Measurements from ENCODE around the gene JAK1.

The JAK1 gene

DNA sequence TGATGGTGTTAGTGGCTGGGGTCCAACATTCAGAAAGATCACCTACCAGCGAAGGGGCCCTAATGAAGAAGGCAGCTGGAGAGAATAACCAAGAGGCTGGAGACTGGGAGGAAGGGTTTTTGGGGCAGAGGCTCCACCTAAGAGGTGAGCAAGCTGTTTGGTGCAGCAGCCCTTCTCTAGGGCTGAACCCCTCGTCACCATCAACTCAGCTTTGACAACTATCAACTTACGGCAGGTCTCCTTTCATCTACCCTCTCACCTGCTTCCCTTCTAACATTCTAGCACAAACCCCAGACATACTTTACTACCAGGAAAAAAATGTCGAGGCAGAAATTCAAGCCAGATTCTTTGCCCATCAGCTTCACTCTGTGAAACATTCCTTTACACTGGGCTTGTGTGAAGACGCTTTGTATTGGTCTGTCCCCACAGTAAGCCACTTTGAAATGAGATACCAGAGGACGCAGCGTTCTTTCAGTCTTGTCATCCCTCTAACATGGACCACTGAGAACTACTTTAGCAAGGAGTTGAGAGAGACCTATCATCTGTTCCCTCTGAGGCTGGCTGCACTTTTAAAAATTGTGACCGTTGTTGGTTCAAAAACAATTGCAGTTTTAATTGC is 136.8 kb downstream of the JAK1 start:
- Histone ChIP-seq H3K4ac (ENCODE audit: low read depth in 1 of 2, low read length in 2 of 2) (no peak overlapping the region), H2AK5ac (ENCODE audit: low read length, severe bottlenecking) (no peak overlapping the region), H2BK120ac (ENCODE audit: low read depth, low read length) (no peak overlapping the region), H3K79me1 (replicated peaks; ENCODE audit: low read length, poor library complexity, severe bottlenecking) (no peaks in the 10 kb centered on the region), H2BK15ac (ENCODE audit: low read depth, poor library complexity, severe bottlenecking) (no peak overlapping the region), H3K27me3 (ENCODE audit: control insufficient read depth in 1 of 2, insufficient read depth in 1 of 2, low read length in 2 of 2) (no peaks in the 10 kb centered on the region), H3K14ac (ENCODE audit: low read length in 2 of 2) (no peak overlapping the region), H4K91ac (ENCODE audit: low read length) (no peak overlapping the region), H3K4me1 (ENCODE audit: control insufficient read depth, insufficient read depth, low read depth, low read length) (no peaks in the 10 kb centered on the region), H3K4me3 (ENCODE audit: insufficient read depth in 1 of 2, low read depth in 1 of 2, low read length in 2 of 2) (no peak overlapping the region), H3K27ac (ENCODE audit: low read length, poor library complexity, severe bottlenecking) (no peak overlapping the region), H3K36me3 (ENCODE audit: control insufficient read depth in 1 of 2, insufficient read depth in 2 of 2, low read depth in 1 of 2, low read length in 2 of 2) (peaks cover 3 to 55% of the 10 kb centered on the region in 2 experiments), H2BK12ac (ENCODE audit: low read length in 2 of 2) (no peak overlapping the region), H2BK5ac (ENCODE audit: low read depth, low read length, poor library complexity, severe bottlenecking) (no peak overlapping the region), H4K8ac (ENCODE audit: low read length) (no peak overlapping the region), H2AFZ (ENCODE audit: low read depth, low read length) (no peak overlapping the region), H3K9ac (ENCODE audit: low read length) (no peak overlapping the region), H3K23ac (ENCODE audit: low read length in 2 of 2) (no peak overlapping the region), H3K9me3 (ENCODE audit: control insufficient read depth, low read length) (no peaks in the 10 kb centered on the region), H3K4me2 (ENCODE audit: low read length, poor library complexity, severe bottlenecking) (no peak overlapping the region), H3K18ac (ENCODE audit: low read depth in 1 of 2, low read length in 2 of 2) (no peak overlapping the region)
- WGBS, result 91% methylated on average over 7 of the region's 8 CpGs
- DNase-seq, result no peak

- Histone ChIP-seq H2BK120ac (ENCODE audit: low read depth, low read length) (no peak overlapping the region), H2BK15ac (ENCODE audit: low read depth, poor library complexity, severe bottlenecking) (no peak overlapping the region), H3K4me3 (ENCODE audit: insufficient read depth in 1 of 2, low read depth in 1 of 2, low read length in 2 of 2) (no peak overlapping the region), H3K79me1 (replicated peaks; ENCODE audit: low read length, poor library complexity, severe bottlenecking) (no peaks in the 10 kb centered on the region), H3K14ac (ENCODE audit: low read length in 2 of 2) (no peak overlapping the region), H3K4me2 (ENCODE audit: low read length, poor library complexity, severe bottlenecking) (no peak overlapping the region), H2BK5ac (ENCODE audit: low read depth, low read length, poor library complexity, severe bottlenecking) (no peak overlapping the region), H3K23ac (ENCODE audit: low read length in 2 of 2) (no peak overlapping the region), H3K9ac (ENCODE audit: low read length) (no peak overlapping the region), H3K4me1 (ENCODE audit: control insufficient read depth, insufficient read depth, low read depth, low read length) (no peaks in the 10 kb centered on the region), H3K36me3 (ENCODE audit: control insufficient read depth in 1 of 2, insufficient read depth in 2 of 2, low read depth in 1 of 2, low read length in 2 of 2) (peaks cover 3 to 48% of the 10 kb centered on the region in 2 experiments), H2BK12ac (ENCODE audit: low read length in 2 of 2) (no peak overlapping the region), H3K4ac (ENCODE audit: low read depth in 1 of 2, low read length in 2 of 2) (no peak overlapping the region), H3K27me3 (ENCODE audit: control insufficient read depth in 1 of 2, insufficient read depth in 1 of 2, low read length in 2 of 2) (no peaks in the 10 kb centered on the region), H4K8ac (ENCODE audit: low read length) (no peak overlapping the region), H2AFZ (ENCODE audit: low read depth, low read length) (no peak overlapping the region), H3K27ac (ENCODE audit: low read length, poor library complexity, severe bottlenecking) (no peak overlapping the region), H3K18ac (ENCODE audit: low read depth in 1 of 2, low read length in 2 of 2) (no peak overlapping the region), H4K91ac (ENCODE audit: low read length) (no peak overlapping the region), H2AK5ac (ENCODE audit: low read length, severe bottlenecking) (no peak overlapping the region), H3K9me3 (ENCODE audit: control insufficient read depth, low read length) (no peaks in the 10 kb centered on the region)
- no CpG with 5 or more reads among the region's 1 CpG for WGBS
- no peak for DNase-seq
These were observed 137.5 kb downstream of the JAK1 start for GRCh38 chr1:64828829-64829228.

GRCh38 chr1:64826991-64827390 is 139.4 kb downstream of the JAK1 start:
- H3K9ac ChIP-seq (ENCODE audit: low read length), result peak overlapping the region; percentile 71
- H3K4ac ChIP-seq (ENCODE audit: low read depth in 1 of 2, low read length in 2 of 2), result no peak overlapping the region
- no peaks in the 10 kb centered on the region for H3K79me1 ChIP-seq (replicated peaks; ENCODE audit: low read length, poor library complexity, severe bottlenecking)
- H4K91ac ChIP-seq (ENCODE audit: low read length), result no peak overlapping the region
- H3K9me3 ChIP-seq (ENCODE audit: control insufficient read depth, low read length), result no peaks in the 10 kb centered on the region
- H3K27ac ChIP-seq (ENCODE audit: low read length, poor library complexity, severe bottlenecking), result no peak overlapping the region
- no peak for DNase-seq
- H3K36me3 ChIP-seq (ENCODE audit: control insufficient read depth in 1 of 2, insufficient read depth in 2 of 2, low read depth in 1 of 2, low read length in 2 of 2), result peaks cover 0 to 30% of the 10 kb centered on the region in 2 experiments
- H2BK12ac ChIP-seq (ENCODE audit: low read length in 2 of 2), result no peak overlapping the region
- no peak overlapping the region for H3K18ac ChIP-seq (ENCODE audit: low read depth in 1 of 2, low read length in 2 of 2)
- peak overlapping the region in 1 of 2 experiments; percentile 50 for H3K4me3 ChIP-seq (ENCODE audit: insufficient read depth in 1 of 2, low read depth in 1 of 2, low read length in 2 of 2)
- H3K4me1 ChIP-seq (ENCODE audit: control insufficient read depth, insufficient read depth, low read depth, low read length), result no peaks in the 10 kb centered on the region
- H2BK120ac ChIP-seq (ENCODE audit: low read depth, low read length), result no peak overlapping the region
- H2AFZ ChIP-seq (ENCODE audit: low read depth, low read length), result no peak overlapping the region
- no peak overlapping the region for H4K8ac ChIP-seq (ENCODE audit: low read length)
- WGBS, result 93% methylated on average over 5 of the region's 5 CpGs
- no peak overlapping the region for H2AK5ac ChIP-seq (ENCODE audit: low read length, severe bottlenecking)
- H3K4me2 ChIP-seq (ENCODE audit: low read length, poor library complexity, severe bottlenecking), result no peak overlapping the region
- no peaks in the 10 kb centered on the region for H3K27me3 ChIP-seq (ENCODE audit: control insufficient read depth in 1 of 2, insufficient read depth in 1 of 2, low read length in 2 of 2)
- no peak overlapping the region for H3K23ac ChIP-seq (ENCODE audit: low read length in 2 of 2)
- H2BK15ac ChIP-seq (ENCODE audit: low read depth, poor library complexity, severe bottlenecking), result no peak overlapping the region
- no peak overlapping the region for H3K14ac ChIP-seq (ENCODE audit: low read length in 2 of 2)
- H2BK5ac ChIP-seq (ENCODE audit: low read depth, low read length, poor library complexity, severe bottlenecking), result no peak overlapping the region

GRCh38 chr1:64823691-64824476 is 142.5 kb downstream of the JAK1 start:
- no peak overlapping the region for H3K4ac ChIP-seq (ENCODE audit: low read depth in 1 of 2, low read length in 2 of 2)
- H3K36me3 ChIP-seq (ENCODE audit: control insufficient read depth in 1 of 2, insufficient read depth in 2 of 2, low read depth in 1 of 2, low read length in 2 of 2), result no peaks in the 10 kb centered on the region
- no peak overlapping the region for H2AK5ac ChIP-seq (ENCODE audit: low read length, severe bottlenecking)
- H4K8ac ChIP-seq (ENCODE audit: low read length), result no peak overlapping the region
- no peak overlapping the region for H3K18ac ChIP-seq (ENCODE audit: low read depth in 1 of 2, low read length in 2 of 2)
- no peak overlapping the region for H2BK5ac ChIP-seq (ENCODE audit: low read depth, low read length, poor library complexity, severe bottlenecking)
- H3K9ac ChIP-seq (ENCODE audit: low read length), result peak overlapping the region; percentile 67
- H3K4me2 ChIP-seq (ENCODE audit: low read length, poor library complexity, severe bottlenecking), result no peak overlapping the region
- no peak overlapping the region for H4K91ac ChIP-seq (ENCODE audit: low read length)
- DNase-seq, result peak; percentile 75
- no peak overlapping the region for H2BK15ac ChIP-seq (ENCODE audit: low read depth, poor library complexity, severe bottlenecking)
- H2AFZ ChIP-seq (ENCODE audit: low read depth, low read length), result no peak overlapping the region
- H3K79me1 ChIP-seq (replicated peaks; ENCODE audit: low read length, poor library complexity, severe bottlenecking), result no peaks in the 10 kb centered on the region
- WGBS, result 74% methylated on average over 7 of the region's 11 CpGs
- H2BK12ac ChIP-seq (ENCODE audit: low read length in 2 of 2), result no peak overlapping the region
- no peak overlapping the region for H3K27ac ChIP-seq (ENCODE audit: low read length, poor library complexity, severe bottlenecking)
- no peak overlapping the region for H3K14ac ChIP-seq (ENCODE audit: low read length in 2 of 2)
- H2BK120ac ChIP-seq (ENCODE audit: low read depth, low read length), result no peak overlapping the region
- H3K9me3 ChIP-seq (ENCODE audit: control insufficient read depth, low read length), result no peaks in the 10 kb centered on the region
- H3K4me3 ChIP-seq (ENCODE audit: insufficient read depth in 1 of 2, low read depth in 1 of 2, low read length in 2 of 2), result peak overlapping the region in 1 of 2 experiments; percentile 43
- no peaks in the 10 kb centered on the region for H3K4me1 ChIP-seq (ENCODE audit: control insufficient read depth, insufficient read depth, low read depth, low read length)
- no peaks in the 10 kb centered on the region for H3K27me3 ChIP-seq (ENCODE audit: control insufficient read depth in 1 of 2, insufficient read depth in 1 of 2, low read length in 2 of 2)
- H3K23ac ChIP-seq (ENCODE audit: low read length in 2 of 2), result no peak overlapping the region

All from mesenchymal stem cell (in vitro differentiated cells and primary cell).